ENCODE data around the gene DNER.
"Not testable (repeated sequence)": the region's sequence is repeated elsewhere in the genome, so short reads cannot be mapped to it uniquely, and the experiment has no call there.

Gene DNER

GRCh38 chr2:229714080-229714735, at the start of gene DNER:
DNER (minus strand) TSS chr2:229714555; CDS start chr2:229714423, 132 bp downstream.
- ATAC-seq (replicated peaks; ENCODE audit: extremely low read depth, poor library complexity, severe bottlenecking) = peak; percentile 61
- Mint-ChIP-seq H3K4me1 (peaks cover 8% of the 10 kb centered on the region), H3K27ac (ENCODE audit: low read depth) (no peak within 1 kb of the TSS), H3K4me3 (peak within 1 kb of the TSS; percentile 48), H3K36me3 (ENCODE audit: insufficient read depth) (no peaks in the 10 kb centered on the region), H3K27me3 (peaks cover 85% of the 10 kb centered on the region), H3K9me3 (no peaks in the 10 kb centered on the region)
- no peak for DNase-seq (ENCODE audit: low spot score in 2 of 2)

- Mint-ChIP-seq H3K4me3 (no peak overlapping the region), H3K4me1 (no peaks in the 10 kb centered on the region), H3K27me3 (no peaks in the 10 kb centered on the region), H3K27ac (ENCODE audit: low read depth) (no peak overlapping the region), H3K36me3 (ENCODE audit: insufficient read depth) (peaks cover 27% of the 10 kb centered on the region), H3K9me3 (no peaks in the 10 kb centered on the region)
- no peak for ATAC-seq (replicated peaks; ENCODE audit: extremely low read depth, poor library complexity, severe bottlenecking)
- no peak for DNase-seq (ENCODE audit: low spot score in 2 of 2)
Measured at GRCh38 chr2:229761663-229762062, 47.3 kb upstream of the DNER start.

GRCh38 chr2:229757462-229757861, 43.1 kb upstream of the DNER start:
- H3K27me3 Mint-ChIP-seq; H3K4me1 Mint-ChIP-seq; ATAC-seq (replicated peaks; ENCODE audit: extremely low read depth, poor library complexity, severe bottlenecking); H3K36me3 Mint-ChIP-seq (ENCODE audit: insufficient read depth); H3K4me3 Mint-ChIP-seq; H3K27ac Mint-ChIP-seq (ENCODE audit: low read depth); H3K9me3 Mint-ChIP-seq; DNase-seq (ENCODE audit: low spot score in 2 of 2): not testable (repeated sequence)

GRCh38 chr2:229752970-229753729, 38.8 kb upstream of the DNER start:
- Mint-ChIP-seq H3K27me3 (no peaks in the 10 kb centered on the region), H3K9me3 (no peaks in the 10 kb centered on the region), H3K4me3 (no peak overlapping the region), H3K36me3 (ENCODE audit: insufficient read depth) (peaks cover 2% of the 10 kb centered on the region), H3K4me1 (no peaks in the 10 kb centered on the region), H3K27ac (ENCODE audit: low read depth) (no peak overlapping the region)
- ATAC-seq (replicated peaks; ENCODE audit: extremely low read depth, poor library complexity, severe bottlenecking) (no peak), DNase-seq (ENCODE audit: low spot score in 2 of 2) (no peak)

- no peak overlapping the region for H3K4me3 Mint-ChIP-seq
- ATAC-seq (replicated peaks; ENCODE audit: extremely low read depth, poor library complexity, severe bottlenecking) = no peak
- peaks cover 2% of the 10 kb centered on the region for H3K36me3 Mint-ChIP-seq (ENCODE audit: insufficient read depth)
- no peak overlapping the region for H3K27ac Mint-ChIP-seq (ENCODE audit: low read depth)
- no peaks in the 10 kb centered on the region for H3K4me1 Mint-ChIP-seq
- DNase-seq (ENCODE audit: low spot score in 2 of 2) = no peak
- no peaks in the 10 kb centered on the region for H3K9me3 Mint-ChIP-seq
- peaks cover 12% of the 10 kb centered on the region for H3K27me3 Mint-ChIP-seq
Measured at GRCh38 chr2:229749779-229750178, 35.4 kb upstream of the DNER start.

- peaks cover 2% of the 10 kb centered on the region for H3K36me3 Mint-ChIP-seq (ENCODE audit: insufficient read depth)
- DNase-seq (ENCODE audit: low spot score in 2 of 2) (no peak), ATAC-seq (replicated peaks; ENCODE audit: extremely low read depth, poor library complexity, severe bottlenecking) (no peak)
- no peak overlapping the region for H3K27ac Mint-ChIP-seq (ENCODE audit: low read depth)
- H3K4me3 Mint-ChIP-seq = no peak overlapping the region
- H3K4me1 Mint-ChIP-seq = no peaks in the 10 kb centered on the region
- peaks cover 14% of the 10 kb centered on the region for H3K27me3 Mint-ChIP-seq
- H3K9me3 Mint-ChIP-seq = no peaks in the 10 kb centered on the region
Measured at GRCh38 chr2:229748950-229749349, 34.6 kb upstream of the DNER start.

GRCh38 chr2:229742691-229743090, 28.3 kb upstream of the DNER start:
- H3K4me1 Mint-ChIP-seq; H3K9me3 Mint-ChIP-seq; H3K36me3 Mint-ChIP-seq (ENCODE audit: insufficient read depth); DNase-seq (ENCODE audit: low spot score in 2 of 2); ATAC-seq (replicated peaks; ENCODE audit: extremely low read depth, poor library complexity, severe bottlenecking); H3K27ac Mint-ChIP-seq (ENCODE audit: low read depth); H3K4me3 Mint-ChIP-seq: not testable (repeated sequence)
- H3K27me3 Mint-ChIP-seq = peaks cover 14% of the 10 kb centered on the region

GRCh38 chr2:229740279-229740678, 25.9 kb upstream of the DNER start:
- peaks cover 10% of the 10 kb centered on the region for H3K9me3 Mint-ChIP-seq
- no peak overlapping the region for H3K4me3 Mint-ChIP-seq
- H3K27ac Mint-ChIP-seq (ENCODE audit: low read depth) = no peak overlapping the region
- peaks cover 8% of the 10 kb centered on the region for H3K27me3 Mint-ChIP-seq
- ATAC-seq (replicated peaks; ENCODE audit: extremely low read depth, poor library complexity, severe bottlenecking) (no peak), DNase-seq (ENCODE audit: low spot score in 2 of 2) (no peak)
- no peaks in the 10 kb centered on the region for H3K36me3 Mint-ChIP-seq (ENCODE audit: insufficient read depth)
- no peaks in the 10 kb centered on the region for H3K4me1 Mint-ChIP-seq

- no peak overlapping the region for H3K27ac Mint-ChIP-seq (ENCODE audit: low read depth)
- DNase-seq (ENCODE audit: low spot score in 2 of 2) (no peak), ATAC-seq (replicated peaks; ENCODE audit: extremely low read depth, poor library complexity, severe bottlenecking) (no peak)
- H3K9me3 Mint-ChIP-seq = peaks cover 10% of the 10 kb centered on the region
- H3K4me3 Mint-ChIP-seq = no peak overlapping the region
- H3K27me3 Mint-ChIP-seq = no peaks in the 10 kb centered on the region
- H3K4me1 Mint-ChIP-seq = no peaks in the 10 kb centered on the region
- no peaks in the 10 kb centered on the region for H3K36me3 Mint-ChIP-seq (ENCODE audit: insufficient read depth)
Measured at GRCh38 chr2:229738024-229738625, 23.8 kb upstream of the DNER start.

GRCh38 chr2:229734410-229734809, 20.1 kb upstream of the DNER start:
- no peak overlapping the region for H3K4me3 Mint-ChIP-seq
- peaks cover 10% of the 10 kb centered on the region for H3K9me3 Mint-ChIP-seq
- H3K27ac Mint-ChIP-seq (ENCODE audit: low read depth) = no peak overlapping the region
- H3K27me3 Mint-ChIP-seq = peaks cover 8% of the 10 kb centered on the region
- DNase-seq (ENCODE audit: low spot score in 2 of 2) = no peak
- H3K36me3 Mint-ChIP-seq (ENCODE audit: insufficient read depth) = no peaks in the 10 kb centered on the region
- H3K4me1 Mint-ChIP-seq = no peaks in the 10 kb centered on the region
- no peak for ATAC-seq (replicated peaks; ENCODE audit: extremely low read depth, poor library complexity, severe bottlenecking)

GRCh38 chr2:229733611-229734245, 19.4 kb upstream of the DNER start:
- H3K4me3 Mint-ChIP-seq = no peak overlapping the region
- peaks cover 8% of the 10 kb centered on the region for H3K27me3 Mint-ChIP-seq
- no peak overlapping the region for H3K27ac Mint-ChIP-seq (ENCODE audit: low read depth)
- no peaks in the 10 kb centered on the region for H3K4me1 Mint-ChIP-seq
- ATAC-seq (replicated peaks; ENCODE audit: extremely low read depth, poor library complexity, severe bottlenecking) (no peak), DNase-seq (ENCODE audit: low spot score in 2 of 2) (no peak)
- peaks cover 4% of the 10 kb centered on the region for H3K9me3 Mint-ChIP-seq
- H3K36me3 Mint-ChIP-seq (ENCODE audit: insufficient read depth) = no peaks in the 10 kb centered on the region

GRCh38 chr2:229732897-229733296, 18.5 kb upstream of the DNER start:
- no peaks in the 10 kb centered on the region for H3K9me3 Mint-ChIP-seq
- peaks cover 8% of the 10 kb centered on the region for H3K27me3 Mint-ChIP-seq
- no peak overlapping the region for H3K4me3 Mint-ChIP-seq
- DNase-seq (ENCODE audit: low spot score in 2 of 2) (no peak), ATAC-seq (replicated peaks; ENCODE audit: extremely low read depth, poor library complexity, severe bottlenecking) (no peak)
- no peaks in the 10 kb centered on the region for H3K4me1 Mint-ChIP-seq
- H3K36me3 Mint-ChIP-seq (ENCODE audit: insufficient read depth) = no peaks in the 10 kb centered on the region
- no peak overlapping the region for H3K27ac Mint-ChIP-seq (ENCODE audit: low read depth)

Measured in central memory CD8-positive, alpha-beta T cell (primary cell).